ENCODE data around the gene DNMT3A.

DNA sequence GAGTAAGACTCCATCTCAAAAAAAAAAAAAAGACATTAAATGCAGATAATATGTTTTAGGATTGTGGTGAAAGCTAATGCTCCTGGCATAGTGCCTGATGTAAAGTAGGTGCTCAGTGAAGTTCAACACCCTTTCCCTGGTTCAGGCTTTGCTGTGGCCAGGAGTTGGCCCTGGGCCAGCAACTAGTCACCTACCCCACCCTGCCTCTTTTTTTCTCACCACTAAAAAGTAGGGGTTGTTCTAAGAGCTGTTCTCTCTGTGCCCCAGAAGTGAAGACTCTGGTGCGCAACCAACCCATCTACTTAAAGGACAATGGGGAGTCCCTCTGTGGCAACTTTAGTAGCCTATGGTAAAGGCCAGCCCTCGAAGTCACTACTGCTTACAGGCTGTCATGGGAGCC is 75.9 kb downstream of the DNMT3A start:
- TF ChIP-seq, protein P1, sequence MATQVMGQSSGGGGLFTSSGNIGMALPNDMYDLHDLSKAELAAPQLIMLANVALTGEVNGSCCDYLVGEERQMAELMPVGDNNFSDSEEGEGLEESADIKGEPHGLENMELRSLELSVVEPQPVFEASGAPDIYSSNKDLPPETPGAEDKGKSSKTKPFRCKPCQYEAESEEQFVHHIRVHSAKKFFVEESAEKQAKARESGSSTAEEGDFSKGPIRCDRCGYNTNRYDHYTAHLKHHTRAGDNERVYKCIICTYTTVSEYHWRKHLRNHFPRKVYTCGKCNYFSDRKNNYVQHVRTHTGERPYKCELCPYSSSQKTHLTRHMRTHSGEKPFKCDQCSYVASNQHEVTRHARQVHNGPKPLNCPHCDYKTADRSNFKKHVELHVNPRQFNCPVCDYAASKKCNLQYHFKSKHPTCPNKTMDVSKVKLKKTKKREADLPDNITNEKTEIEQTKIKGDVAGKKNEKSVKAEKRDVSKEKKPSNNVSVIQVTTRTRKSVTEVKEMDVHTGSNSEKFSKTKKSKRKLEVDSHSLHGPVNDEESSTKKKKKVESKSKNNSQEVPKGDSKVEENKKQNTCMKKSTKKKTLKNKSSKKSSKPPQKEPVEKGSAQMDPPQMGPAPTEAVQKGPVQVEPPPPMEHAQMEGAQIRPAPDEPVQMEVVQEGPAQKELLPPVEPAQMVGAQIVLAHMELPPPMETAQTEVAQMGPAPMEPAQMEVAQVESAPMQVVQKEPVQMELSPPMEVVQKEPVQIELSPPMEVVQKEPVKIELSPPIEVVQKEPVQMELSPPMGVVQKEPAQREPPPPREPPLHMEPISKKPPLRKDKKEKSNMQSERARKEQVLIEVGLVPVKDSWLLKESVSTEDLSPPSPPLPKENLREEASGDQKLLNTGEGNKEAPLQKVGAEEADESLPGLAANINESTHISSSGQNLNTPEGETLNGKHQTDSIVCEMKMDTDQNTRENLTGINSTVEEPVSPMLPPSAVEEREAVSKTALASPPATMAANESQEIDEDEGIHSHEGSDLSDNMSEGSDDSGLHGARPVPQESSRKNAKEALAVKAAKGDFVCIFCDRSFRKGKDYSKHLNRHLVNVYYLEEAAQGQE (IDR thresholded peaks at IDR 0.05; ENCODE audit: insufficient read depth in 1 of 2, low read depth in 2 of 2, low read length in 2 of 2), result no peak
- TF ChIP-seq FOXP2 (optimal IDR thresholded peaks at IDR 0.05; ENCODE audit: borderline replicate concordance, extremely low read depth, extremely low read length, insufficient read depth) (no peak), POLR2AphosphoS5 (IDR thresholded peaks at IDR 0.05; ENCODE audit: low read depth, low read length) (no peak)
